ENCODE results near the gene NR5A1. TPM values are rescaled to one million over a fixed set of nuclear protein-coding genes. Genes with fewer than 3 reads are reported as not detected.

Gene NR5A1
- total and polyA plus RNA-seq, 2 of the 13 experiments (the other 11 are each of a cell fraction or from before 2014, with no cell fraction given) = 28.9 to 44.7 TPM

GRCh38 chr9:124551472-124552272 is 44.5 kb upstream of the NR5A1 start (continued):
- TF ChIP-seq ZNF275 (CRISPR knock-in tag; IDR thresholded peaks at IDR 0.05; ENCODE audit: borderline replicate concordance) = no peak
- TF ChIP-seq ZSCAN29 (CRISPR knock-in tag; conservative IDR thresholded peaks at IDR 0.05) = no peak
- no peak for TF ChIP-seq RBAK (CRISPR knock-in tag; IDR thresholded peaks at IDR 0.05)
- no peak for TF ChIP-seq HINFP (CRISPR knock-in tag; IDR thresholded peaks at IDR 0.05; ENCODE audit: low read depth)
- TF ChIP-seq MAX (IDR thresholded peaks at IDR 0.05) = no peak
- no peak for TF ChIP-seq WIZ (CRISPR knock-in tag; IDR thresholded peaks at IDR 0.05)
- no peak for TF ChIP-seq ARID2 (CRISPR knock-in tag; IDR thresholded peaks at IDR 0.05; ENCODE audit: borderline replicate concordance)
- no peak for TF ChIP-seq KLF6 (CRISPR knock-in tag; IDR thresholded peaks at IDR 0.05)
- no peak for TF ChIP-seq DZIP1 (CRISPR knock-in tag; IDR thresholded peaks at IDR 0.05)
- TF ChIP-seq ZNF589 (CRISPR knock-in tag; conservative IDR thresholded peaks at IDR 0.05) = no peak
- no peak for TF ChIP-seq RELA (CRISPR knock-in tag; IDR thresholded peaks at IDR 0.05)
- TF ChIP-seq GTF3A (CRISPR knock-in tag; conservative IDR thresholded peaks at IDR 0.05) = no peak
- no peak for TF ChIP-seq POLR2A (IDR thresholded peaks at IDR 0.05; ENCODE audit: insufficient read depth in 1 of 2, low read depth in 2 of 2, low read length in 2 of 2)
- no peak for TF ChIP-seq ZNF619 (CRISPR knock-in tag; IDR thresholded peaks at IDR 0.05)
- peak; percentile 25 for TF ChIP-seq ZNF781 (CRISPR knock-in tag; IDR thresholded peaks at IDR 0.05; ENCODE audit: borderline replicate concordance, not compliant biosample characterization)
- TF ChIP-seq ZNF768 (CRISPR knock-in tag; IDR thresholded peaks at IDR 0.05) = no peak
- no peak for TF ChIP-seq CENPBD1 (CRISPR knock-in tag; IDR thresholded peaks at IDR 0.05; ENCODE audit: borderline replicate concordance, low read depth)
- no peak for TF ChIP-seq MLX (CRISPR knock-in tag; IDR thresholded peaks at IDR 0.05)
- TF ChIP-seq ZNF773 (CRISPR knock-in tag; IDR thresholded peaks at IDR 0.05; ENCODE audit: borderline replicate concordance) = no peak
- no peak for TF ChIP-seq TMF1 (CRISPR knock-in tag; IDR thresholded peaks at IDR 0.05; ENCODE audit: low read depth)
- TF ChIP-seq ZSCAN30 (CRISPR knock-in tag; IDR thresholded peaks at IDR 0.05) = no peak
- peak; percentile 47; the same call in 1 of the 2 replicates for TF ChIP-seq KDM2A (CRISPR knock-in tag; IDR thresholded peaks at IDR 0.05; ENCODE audit: borderline replicate concordance, low read depth)
- TF ChIP-seq ZNF616 (CRISPR knock-in tag; IDR thresholded peaks at IDR 0.05; ENCODE audit: low read depth) = no peak
- no peak for TF ChIP-seq ZNF775 (CRISPR knock-in tag; IDR thresholded peaks at IDR 0.05; ENCODE audit: borderline replicate concordance)
